HG03575 (cell line): ENCODE results near the gene FAM200C.

Experiments
- ATAC-seq: cut with Tn5 transposase; IDR thresholded peaks from one replicate; pipeline ENCODE4 v1.9.1; 2021; ENCODE audit not compliant: unreplicated experiment, insufficient number of reproducible peaks, low FRiP score; ENCODE audit errors: extremely low read depth

Gene FAM200C

DNA sequence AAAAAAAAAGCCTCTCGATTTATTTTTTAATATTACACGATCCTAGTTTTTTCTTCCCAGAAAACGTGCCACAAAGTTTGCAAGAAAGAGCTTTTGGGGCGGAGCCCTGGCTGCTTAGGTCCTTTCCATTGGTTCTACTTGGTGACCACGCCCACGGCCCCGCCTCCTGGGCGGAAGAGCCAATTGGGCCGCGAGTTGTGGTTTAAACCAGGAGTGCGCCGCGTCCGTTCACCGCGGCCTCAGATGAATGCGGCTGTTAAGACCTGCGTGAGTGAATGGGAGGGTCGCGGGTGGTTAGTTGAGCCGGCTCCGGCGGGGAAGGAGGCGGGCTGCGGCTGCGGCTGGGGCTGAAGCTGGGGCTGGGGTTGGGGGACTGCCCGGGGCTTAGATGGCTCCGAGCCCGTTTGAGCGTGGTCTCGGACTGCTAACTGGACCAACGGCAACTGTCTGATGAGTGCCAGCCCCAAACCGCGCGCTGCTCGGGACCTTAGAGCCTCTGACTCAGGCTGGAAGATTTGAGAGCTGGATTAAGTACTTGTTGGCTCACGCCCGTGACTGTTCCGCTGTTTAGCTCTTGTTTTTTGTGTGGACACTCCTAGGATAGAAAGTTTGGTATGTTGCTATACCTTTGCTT lies 21.9 kb upstream of the FAM200C start, which contains the start of gene PTTG1:
Gene PTTG1, plus strand, starts transcription at position 231 of the 634 bp plus-strand sequence. CDS start 458 bp downstream, outside the sequence.
- peak; percentile 30 for ATAC-seq

DNA sequence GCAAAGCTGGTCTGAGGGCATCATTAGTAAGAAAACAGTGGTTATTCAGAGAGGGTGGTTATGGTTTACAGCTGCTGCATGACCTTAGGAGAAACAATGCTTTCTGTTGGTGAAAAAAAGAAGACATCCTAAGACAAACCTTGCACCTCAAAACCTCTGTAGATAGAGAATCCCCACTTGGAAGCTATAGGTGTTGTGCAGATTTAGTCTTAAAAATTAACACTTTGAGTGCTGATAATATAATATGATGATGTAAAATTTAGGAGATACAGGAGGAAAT lies 20.4 kb upstream of the FAM200C start:
- no peak for ATAC-seq

DNA sequence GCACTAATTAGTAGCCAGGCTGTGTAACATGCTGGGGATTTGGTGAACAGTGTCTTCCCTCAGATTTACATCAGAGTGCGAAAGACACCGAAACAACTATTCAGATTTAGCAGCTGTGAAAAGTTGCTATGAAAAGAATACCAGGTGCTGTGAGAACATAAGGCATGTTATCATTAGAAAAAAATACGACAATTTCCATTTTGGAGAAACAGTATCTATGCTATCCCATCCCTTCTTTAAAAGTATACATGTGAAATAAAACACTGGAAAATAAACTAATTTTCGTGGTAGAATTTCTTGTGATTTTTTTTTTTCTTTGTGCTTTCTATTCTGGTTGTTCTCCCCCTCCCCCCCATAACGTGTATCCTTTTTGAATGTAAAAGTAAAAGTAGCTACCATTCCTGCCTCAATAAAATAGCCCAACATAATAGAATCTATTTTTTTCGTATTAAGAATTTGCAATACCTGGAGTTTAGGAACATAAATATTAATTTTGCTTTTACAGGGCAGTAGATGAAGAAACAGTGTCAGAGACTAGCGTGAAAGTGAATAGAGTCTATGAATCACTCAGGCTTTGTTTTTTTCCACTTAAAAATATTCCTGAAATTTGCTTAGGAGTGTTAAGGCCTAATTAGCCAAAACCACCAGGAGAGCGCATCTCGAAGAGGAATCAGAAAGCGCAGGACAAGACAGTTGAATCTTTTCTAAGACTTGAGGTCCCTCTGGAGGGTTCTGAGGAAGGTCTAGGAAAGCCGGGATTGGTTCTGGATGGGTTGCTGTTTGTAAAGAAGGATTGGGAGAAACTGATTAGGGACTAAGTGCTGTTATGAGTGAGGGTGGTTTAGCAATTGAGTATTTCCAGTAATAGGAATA lies 19.8 kb upstream of the FAM200C start:
- no peak for ATAC-seq

- ATAC-seq = peak; percentile 55
Measured at GRCh38 chr5:160418561-160419457, 19.0 kb upstream of the FAM200C start, which contains the start of gene SLU7. Gene SLU7, minus strand, starts transcription at chr5:160419081. Its CDS starts 3,787 bp downstream, at chr5:160415294.

- no peak for ATAC-seq
Measured at GRCh38 chr5:160398806-160399205, 1.0 kb downstream of the FAM200C start.

GRCh38 chr5:160397492-160397891 lies 2.4 kb downstream of the FAM200C start:
- no peak for ATAC-seq

DNA sequence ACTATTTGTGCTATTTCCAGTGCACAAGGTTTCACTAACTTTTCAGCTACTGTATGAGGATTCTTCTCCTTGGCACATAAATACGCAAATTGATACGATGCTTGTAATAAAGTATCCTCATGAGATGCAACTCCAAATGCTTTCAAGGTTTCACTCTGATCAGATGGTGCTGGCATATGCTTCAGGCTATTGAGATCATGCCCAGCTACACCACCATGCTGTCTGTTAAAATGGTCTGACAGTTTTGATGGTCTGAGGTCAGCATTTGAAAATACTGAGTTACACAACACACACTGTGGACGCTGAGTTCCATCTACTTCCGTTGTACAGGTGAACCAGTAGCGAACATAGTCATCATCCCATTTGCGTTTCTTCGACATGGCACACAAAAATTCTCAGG lies 4.7 kb downstream of the FAM200C start:
- no peak for ATAC-seq

DNA sequence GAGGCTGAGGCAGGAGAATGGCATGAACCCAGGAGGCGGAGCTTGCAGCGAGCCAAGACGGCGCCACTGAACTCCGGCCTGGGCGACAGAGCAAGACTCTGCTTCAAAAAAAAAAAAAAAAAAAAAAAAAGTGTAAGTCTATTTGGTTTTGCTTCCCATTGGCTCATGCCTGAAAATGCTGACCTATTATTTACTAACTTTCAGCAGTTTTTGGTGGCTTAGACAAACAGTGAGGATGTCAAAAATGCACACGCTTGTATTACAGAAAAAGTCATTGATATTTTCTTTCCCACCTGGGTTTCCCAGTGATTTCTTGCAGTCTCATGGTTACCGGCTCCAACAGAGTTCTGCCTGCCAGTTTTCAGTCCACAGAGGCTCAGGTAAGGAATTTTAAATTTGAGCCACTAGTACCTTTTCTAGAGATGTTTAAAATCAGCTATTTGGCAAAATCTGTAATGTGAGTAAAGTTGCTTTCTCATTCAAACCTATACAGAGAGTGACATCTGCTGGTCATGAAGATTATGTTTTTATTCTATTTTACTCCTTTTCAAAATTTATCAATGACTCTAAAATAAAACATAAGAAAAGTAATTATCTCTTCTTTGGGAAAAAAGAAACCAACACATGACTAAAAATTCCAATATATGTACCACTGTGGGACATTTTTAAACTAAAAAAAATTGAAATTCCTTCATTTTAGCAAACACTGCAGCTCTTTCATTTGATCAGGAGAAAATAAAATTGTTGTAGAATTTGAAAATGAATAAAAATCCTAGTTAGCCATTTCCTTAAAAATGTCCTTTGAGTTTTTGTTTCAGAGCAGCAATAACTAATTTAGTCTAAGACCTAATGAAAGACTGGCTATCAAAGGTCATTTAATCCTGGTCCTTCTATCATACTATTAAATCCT lies 8.8 kb downstream of the FAM200C start:
- no peak for ATAC-seq

GRCh38 chr5:160387445-160387844 lies 12.4 kb downstream of the FAM200C start:
- no peak for ATAC-seq

GRCh38 chr5:160385496-160385895 lies 14.4 kb downstream of the FAM200C start:
- ATAC-seq = no peak

- no peak for ATAC-seq
Measured at GRCh38 chr5:160384681-160385080, 15.2 kb downstream of the FAM200C start.

DNA sequence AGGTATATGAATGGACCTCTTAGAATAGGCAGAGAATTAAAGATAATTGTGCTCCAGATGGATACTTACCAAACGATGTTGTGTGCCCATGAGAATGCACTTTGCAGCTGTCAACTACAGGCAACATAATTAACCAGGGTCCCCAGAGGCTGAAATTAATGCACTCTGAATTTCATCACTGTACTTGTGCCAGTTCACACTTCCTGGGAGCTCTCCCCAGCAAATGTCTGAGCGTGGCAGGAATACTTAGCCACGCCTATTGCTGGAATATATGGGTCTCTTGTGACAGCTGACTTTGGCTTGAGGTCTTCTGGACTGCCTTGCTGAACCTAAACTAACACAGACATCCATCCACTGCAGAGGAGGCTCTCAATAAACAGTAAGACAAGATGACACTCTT lies 17.5 kb downstream of the FAM200C start:
- ATAC-seq = no peak

DNA sequence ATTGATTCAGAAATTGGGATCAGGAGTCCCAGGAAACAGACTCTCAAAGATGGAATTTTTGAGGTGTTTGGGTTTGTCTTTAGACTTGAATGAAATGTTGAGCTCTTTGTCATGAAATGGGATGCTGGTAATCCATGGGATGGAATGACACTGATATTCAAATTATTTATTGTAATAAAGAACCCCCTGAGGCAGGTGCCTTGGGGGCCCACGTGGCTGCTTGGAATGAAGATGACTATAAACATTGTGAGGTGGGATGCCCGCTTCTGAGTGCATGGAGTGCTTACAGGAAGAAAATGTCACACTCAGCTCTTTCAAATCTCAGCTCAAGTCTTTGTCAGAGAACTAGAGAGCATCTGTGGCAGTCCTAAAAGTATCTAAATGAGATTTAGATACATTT lies 19.8 kb downstream of the FAM200C start:
- ATAC-seq = no peak

GRCh38 chr5:160379511-160379910 lies 20.3 kb downstream of the FAM200C start:
- ATAC-seq = no peak

- no peak for ATAC-seq
Measured at GRCh38 chr5:160378330-160378729, 21.5 kb downstream of the FAM200C start.

GRCh38 chr5:160377651-160378050 lies 22.2 kb downstream of the FAM200C start:
- ATAC-seq = no peak

DNA sequence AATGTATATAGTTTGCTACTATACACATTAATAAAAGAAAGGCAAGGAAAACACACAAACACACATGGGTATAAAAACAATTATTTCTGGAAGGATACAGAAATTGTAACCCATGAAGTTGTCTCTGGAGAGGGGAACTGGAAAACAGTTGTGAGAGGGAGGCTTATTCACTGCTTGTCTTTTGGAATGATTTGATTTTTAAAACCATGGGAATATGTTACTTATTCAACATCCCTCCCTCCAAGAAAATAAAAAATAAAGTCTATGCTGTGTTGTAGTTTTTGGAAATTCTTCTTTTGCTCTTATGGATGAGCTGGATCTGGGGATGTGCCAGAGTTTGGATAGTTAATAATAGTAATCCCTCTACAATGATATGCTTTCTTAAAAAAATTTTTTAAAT lies 23.4 kb downstream of the FAM200C start:
- no peak for ATAC-seq

GRCh38 chr5:160375701-160376100 lies 24.2 kb downstream of the FAM200C start:
- ATAC-seq = no peak

DNA sequence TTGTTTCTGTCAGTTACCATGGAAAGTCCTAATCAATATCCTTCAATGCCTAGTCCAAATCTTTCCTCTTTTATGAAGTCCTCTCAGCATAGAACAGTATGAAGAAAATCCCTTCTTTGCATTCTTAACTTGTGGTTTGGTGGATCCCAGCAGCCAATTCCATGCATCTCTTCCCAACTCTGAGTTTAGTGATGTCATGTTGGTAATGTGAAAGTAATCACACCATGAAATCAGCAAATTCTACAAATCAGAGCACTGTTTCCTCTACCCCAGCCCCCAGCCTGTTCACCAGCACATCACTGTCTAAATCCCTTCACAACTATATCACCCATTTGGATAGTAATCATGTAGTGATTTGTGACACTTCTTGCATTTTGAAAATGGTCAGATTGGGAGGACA lies 24.7 kb downstream of the FAM200C start:
- no peak for ATAC-seq
